Transverse colon (tissue), 4 donors: ENCODE results near the gene PDZD2.

Experiments
- CTCF ChIP-seq, 5 experiments: fragments of 200-600 bp in 3 of 5; fragments of 450-650 bp in 2 of 5; sonication (generic) in 3 of 5; IDR thresholded peaks; 1 replicate in 2 of 5; 2 replicates in 3 of 5; pipeline ENCODE4 v1.5.1; 2016 to 2017; ENCODE audit warnings: antibody characterized with exemption in 5 of 5, inconsistent platforms in 3 of 5, mild to moderate bottlenecking in 2 of 5, moderate library complexity in 1 of 5
- POLR2A ChIP-seq: fragments of 450-650 bp; IDR thresholded peaks from one replicate; pipeline ENCODE4 v1.6.1; 2016; ENCODE audit warnings: antibody characterized with exemption, mild to moderate bottlenecking, moderate library complexity
- POLR2AphosphoS5 ChIP-seq, 3 donors: sonication (generic); formaldehyde crosslinking; IDR thresholded peaks; one replicate each; pipeline ENCODE4 v1.6.1; 2016; ENCODE audit warnings: antibody characterized with exemption in 3 of 3

GRCh38 chr5:31755676-31756230 lies 116.8 kb downstream of the PDZD2 start:
- TF ChIP-seq CTCF (IDR thresholded peaks at IDR 0.05) (no peak), POLR2AphosphoS5 (IDR thresholded peaks at IDR 0.05) (no peak), POLR2A (no peak)
